NCI-H460 (cell line): ENCODE data around the gene CFAP20. TPM values are rescaled to one million over a fixed set of nuclear protein-coding genes. Genes with fewer than 3 reads are reported as not detected.

Experiments
- DNase-seq: peaks from one replicate; pipeline ENCODE4 v3.0.0-alpha.2; 2016; ENCODE audit warnings: low read depth; ENCODE audit errors: extremely low read depth
- polyA plus RNA-seq: library from polyadenylated mRNA; depleted of rRNA; stranded (reverse); fragments of >200 nt; gene quantifications from 2 replicates; pipeline ENCODE4 v1.2.3, GENCODE V29; 2014; cell fraction: nucleus; rRNA removed
- total RNA-seq: library from RNA; depleted of rRNA; stranded (reverse); fragments of >200 nt; shearing (Covaris generic); gene quantifications from 2 replicates; pipeline ENCODE4 v1.2.3, GENCODE V29; 2014; rRNA removed

Gene CFAP20
- 77.8 and 85.3 TPM in 2 replicates for total RNA-seq
- polyA plus RNA-seq = 124 and 155 TPM in 2 replicates

DNA sequence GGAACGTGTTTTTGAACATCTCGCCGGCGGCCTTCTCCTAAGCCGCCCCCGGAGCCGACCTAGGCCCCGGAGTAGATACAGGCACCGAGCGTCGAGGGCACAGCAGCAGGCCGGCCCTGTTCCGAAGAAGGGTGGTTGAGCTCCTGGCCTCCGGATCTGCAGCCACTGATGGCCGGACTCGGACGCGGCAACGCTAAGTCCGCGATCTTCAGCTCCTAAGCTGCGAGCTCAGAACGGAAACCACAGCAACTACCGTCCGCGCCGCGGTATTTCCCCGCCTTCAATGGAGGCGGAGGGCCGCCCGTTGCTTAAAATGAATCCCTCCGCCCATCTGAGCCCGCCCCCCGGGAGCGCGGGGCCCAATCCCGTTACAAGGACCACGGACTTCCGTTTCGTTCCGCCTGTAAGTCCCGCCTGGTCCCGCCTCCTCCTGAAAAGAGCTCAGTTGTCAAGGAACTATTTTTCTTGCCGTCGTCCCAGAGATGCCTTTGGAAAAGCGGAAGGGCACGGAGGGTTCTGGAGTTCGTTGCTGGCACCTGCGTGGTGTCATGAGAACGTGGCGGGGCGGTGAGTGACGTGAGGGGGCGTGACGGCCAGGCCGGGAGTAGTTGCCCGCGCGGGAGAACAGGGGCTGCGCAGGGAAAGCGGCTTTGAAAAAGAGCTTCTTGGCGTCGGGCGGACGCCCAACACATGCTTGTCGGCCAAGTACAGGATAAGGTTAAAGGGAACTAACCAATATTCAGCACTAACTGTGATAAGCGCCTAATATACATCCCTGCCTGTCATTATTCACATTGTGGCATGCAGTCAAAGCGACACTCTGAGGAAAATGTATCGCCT, at the start of gene CFAP20:
Gene CFAP20, minus strand, starts transcription at position 285 of the 840 bp plus-strand sequence. Its CDS starts 266 bp downstream, at position 19.
- peak; percentile 100 for DNase-seq

- no peak for DNase-seq
Observed at GRCh38 chr16:58177353-58177710, 48.2 kb upstream of the CFAP20 start.

GRCh38 chr16:58176608-58177352, 47.6 kb upstream of the CFAP20 start:
- DNase-seq = no peak

DNA sequence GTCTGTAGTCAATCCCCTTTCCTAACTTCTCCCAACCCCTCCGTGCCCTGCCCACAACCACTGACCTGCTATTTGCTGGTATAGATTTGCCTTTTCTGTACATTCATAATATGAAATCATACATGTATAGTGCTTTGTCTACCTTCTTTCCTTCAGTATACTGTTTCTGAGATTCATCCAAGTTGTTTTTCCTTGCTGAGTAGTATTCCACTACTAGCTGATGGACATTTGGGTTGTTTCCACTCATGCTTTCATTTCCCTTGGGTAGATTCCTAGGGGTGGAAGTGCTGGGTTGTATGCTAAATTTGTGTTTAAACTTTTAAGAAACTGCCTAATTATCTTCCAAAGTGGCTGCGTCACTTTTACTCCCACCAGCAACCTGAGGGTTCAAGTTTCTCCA, 41.0 kb upstream of the CFAP20 start:
- no peak for DNase-seq

DNA sequence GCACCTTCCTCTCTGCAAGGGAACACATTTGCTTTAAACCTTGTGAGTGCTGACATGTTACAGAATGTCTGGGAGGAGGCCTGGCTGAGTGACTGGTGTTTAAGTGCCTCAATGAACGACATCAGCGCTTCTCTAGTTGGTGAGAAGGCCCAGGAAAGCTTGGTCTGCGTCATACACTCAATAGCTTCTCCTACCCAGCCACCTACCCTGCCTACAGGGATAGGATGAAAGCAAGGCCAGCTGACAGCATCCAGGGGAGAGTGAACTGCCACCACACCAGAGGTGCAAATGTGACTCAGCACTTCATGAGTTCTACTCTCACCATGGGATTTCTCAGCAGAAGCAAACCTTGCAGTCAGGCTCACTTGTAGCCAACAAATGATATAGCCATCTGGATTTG, 31.7 kb upstream of the CFAP20 start:
- no peak for DNase-seq

DNA sequence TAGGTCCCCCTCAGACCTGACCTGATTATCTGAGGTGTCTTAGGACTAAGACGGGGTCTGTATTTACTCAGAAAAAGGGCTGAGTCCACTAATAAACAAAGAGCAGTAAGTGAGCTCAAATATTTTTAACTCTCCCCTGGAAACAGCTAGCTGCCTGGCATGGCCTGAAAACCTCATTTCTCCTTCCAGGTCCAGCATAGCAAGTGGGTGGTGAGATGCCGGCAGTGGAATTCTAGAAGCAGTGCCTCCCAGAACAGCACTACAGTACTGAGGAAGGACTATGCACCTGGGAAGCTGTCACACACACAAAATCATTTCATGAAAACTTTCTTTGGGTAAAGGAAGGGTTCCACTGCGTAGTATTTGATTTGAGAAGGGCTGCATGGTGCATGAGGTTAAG, 29.5 kb upstream of the CFAP20 start:
- DNase-seq = no peak

DNA sequence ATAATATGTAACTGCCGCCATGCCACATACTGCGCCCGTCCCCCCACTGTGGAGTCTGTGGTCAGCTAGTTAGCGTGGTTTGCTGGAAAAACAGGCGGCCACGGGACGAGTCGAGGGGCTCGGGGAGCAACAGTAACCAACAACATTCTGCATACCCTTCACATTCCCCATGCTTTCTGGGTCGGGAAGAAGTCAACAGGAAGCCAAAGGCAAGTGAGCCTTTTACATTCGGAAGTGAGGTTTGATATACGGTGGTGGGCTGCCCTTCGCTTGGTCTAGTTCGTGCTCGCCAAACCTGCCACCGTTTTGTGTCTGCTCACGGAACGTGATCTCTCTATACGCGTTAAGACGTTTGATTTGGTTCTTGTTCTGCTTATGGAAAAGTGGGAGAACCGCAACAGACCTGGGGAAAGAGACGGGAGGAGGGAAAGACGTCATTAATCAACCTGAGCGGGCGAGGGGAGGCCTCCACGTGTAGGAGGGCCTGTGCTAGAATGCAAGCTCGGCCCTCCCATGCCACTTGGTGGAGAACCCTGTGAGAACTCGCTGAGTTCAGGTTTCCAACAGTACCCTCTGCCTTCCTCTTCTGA, 28.9 kb upstream of the CFAP20 start:
- no peak for DNase-seq

- no peak for DNase-seq
Observed at GRCh38 chr16:58157239-58157638, 28.1 kb upstream of the CFAP20 start.

DNA sequence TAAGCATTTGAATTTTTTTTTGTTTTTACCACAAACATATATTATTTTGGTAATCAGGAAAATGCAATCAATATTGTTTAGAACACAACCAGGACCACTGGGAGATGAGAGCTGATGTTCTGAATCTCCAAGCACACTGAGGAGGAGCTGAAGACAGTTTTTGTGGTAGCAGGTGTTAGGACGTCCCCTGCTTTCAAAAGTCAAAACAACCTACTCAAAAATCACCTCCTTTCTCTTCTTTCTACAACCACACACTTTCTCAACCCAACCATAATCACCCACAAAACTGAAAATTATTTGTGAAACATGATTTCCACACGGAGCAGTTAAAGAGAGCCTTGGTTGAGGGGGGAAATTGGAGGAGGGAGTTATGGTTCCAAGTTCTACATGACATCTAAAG, 26.7 kb upstream of the CFAP20 start:
- DNase-seq = no peak

GRCh38 chr16:58154345-58154744, 25.2 kb upstream of the CFAP20 start:
- no peak for DNase-seq

DNA sequence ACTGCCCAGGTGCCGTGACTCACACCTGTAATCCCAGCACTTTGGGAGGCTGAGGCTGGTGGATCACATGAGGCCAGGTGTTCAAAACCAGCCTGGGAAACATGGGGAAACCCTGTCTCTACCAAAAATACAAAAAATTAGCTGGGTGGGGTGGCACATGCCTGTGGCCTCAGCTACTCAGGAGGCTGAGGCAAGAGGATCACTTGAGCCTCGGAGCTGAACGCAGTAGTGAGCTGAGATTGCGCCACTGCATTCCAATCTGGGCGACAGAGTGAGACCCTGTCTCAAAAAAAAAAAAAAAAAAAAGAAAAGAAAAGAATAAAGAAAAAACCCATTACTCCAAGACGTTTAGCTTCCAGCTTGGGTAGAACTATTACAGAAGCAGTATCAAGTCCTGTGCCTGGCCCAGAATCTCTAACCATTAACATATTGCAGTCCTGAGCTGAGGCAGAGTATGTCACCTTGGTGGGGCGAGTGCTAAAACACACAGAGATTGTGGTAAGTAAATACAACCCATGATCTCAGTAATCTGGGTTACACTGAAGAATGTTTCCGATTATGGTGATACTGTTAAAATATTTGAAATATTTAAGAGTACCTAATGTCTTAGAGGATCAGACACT, 23.2 kb upstream of the CFAP20 start:
- no peak for DNase-seq

GRCh38 chr16:58148526-58148925, 19.3 kb upstream of the CFAP20 start:
- no peak for DNase-seq

DNA sequence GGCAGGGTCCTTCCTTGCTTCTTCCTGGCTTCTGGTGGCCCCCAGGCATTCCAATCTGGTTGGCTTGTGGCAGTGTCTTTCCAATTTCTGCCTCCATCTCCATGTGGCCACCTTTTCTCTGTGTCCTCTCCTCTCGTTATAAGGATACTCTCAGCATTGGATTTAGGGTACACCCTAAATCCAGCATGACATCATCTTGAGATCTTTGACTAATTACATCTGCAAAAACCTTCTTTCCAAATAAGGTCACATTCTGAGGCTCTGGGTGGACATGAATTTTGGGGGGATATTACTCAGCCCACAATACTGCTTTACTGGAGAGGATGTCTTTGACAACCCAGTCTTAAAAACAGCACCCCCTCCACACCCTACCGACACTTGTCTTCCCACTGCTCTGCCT, 18.9 kb upstream of the CFAP20 start:
- no peak for DNase-seq

DNA sequence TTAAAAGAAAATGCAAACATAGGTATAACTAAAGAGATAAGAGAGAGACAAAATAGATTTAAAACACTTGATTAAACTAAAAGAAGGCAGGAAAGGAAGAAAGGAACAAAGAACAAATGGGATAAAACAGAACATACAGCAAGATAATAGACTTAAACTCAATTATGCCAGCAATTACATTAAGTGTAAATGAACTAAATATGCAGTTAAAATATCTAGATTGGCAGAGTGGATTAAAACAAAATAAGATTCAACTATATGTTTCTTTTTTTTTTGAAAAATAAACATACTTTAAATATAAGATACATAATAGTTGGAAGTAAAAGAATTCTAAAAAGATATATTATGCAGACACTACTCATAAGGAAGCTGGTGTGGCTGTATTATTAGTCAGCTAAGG, 9.7 kb upstream of the CFAP20 start:
- DNase-seq = no peak

DNA sequence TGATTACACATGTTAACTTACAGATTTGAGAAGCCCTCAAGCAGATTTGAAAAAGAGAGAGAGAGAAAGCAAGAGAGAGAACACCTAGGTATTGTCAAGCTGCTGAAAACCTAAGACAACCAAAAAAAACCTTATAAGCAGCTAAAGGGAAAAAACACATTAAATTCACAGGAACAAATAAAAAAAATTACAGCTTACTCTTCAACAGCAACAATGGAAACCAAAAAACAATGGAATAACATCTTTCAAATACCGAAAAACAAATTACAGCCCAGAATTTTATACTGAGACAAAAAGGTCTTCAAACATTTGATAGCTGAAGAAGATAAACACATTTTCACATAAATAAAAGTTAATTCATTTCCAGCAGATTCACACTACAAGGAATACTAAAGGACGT, 8.4 kb upstream of the CFAP20 start:
- DNase-seq = no peak

GRCh38 chr16:58128711-58129096, 477 bp downstream of the CFAP20 start:
- no peak for DNase-seq

DNA sequence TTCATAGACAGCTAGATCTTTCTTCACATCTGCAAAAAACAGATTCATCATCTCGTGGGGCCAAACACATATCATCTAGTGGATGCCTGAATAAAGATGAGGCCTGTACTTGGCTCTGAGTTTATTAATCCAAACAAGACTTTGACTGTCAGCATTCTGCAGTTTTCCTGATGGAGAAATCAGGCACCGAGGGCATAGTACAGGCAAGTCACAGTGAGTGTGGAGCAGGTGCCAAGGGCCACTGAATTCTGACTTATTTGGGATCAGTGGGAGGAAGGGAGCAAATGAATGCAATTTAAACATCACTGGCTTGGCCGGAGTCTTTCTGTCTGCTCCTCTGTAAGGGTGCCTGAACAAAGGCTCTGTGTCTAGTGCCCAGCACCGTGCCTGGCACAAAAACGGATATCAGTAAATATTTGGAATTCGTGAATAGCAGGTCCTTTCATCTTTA, 975 bp downstream of the CFAP20 start:
- no peak for DNase-seq

- no peak for DNase-seq
Observed at GRCh38 chr16:58127634-58128033, 1.5 kb downstream of the CFAP20 start.

GRCh38 chr16:58127033-58127556, 2.1 kb downstream of the CFAP20 start:
- no peak for DNase-seq

DNA sequence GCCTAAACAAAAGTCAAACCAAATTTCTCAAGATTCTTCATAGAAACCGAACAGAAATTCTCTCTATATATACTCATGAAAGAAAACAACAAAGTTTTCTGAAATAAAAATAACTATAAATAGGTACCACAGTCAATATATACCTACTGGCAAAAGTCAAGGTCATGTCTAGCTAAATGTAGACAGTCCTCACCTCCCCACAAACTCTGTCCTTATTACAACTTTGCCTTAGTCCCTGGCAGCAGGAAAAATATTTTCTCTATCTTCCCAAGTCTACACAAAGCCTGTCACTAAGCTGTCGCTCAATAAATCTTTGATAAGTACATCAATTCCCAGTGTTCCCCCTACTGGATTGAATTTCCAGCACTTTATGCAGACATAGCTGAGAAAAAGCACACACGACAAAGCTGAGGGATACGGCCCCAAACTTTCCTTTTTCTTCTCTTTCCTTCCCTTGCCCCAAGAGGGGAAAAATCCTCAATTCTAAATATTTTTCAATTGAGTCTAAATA, 2.7 kb downstream of the CFAP20 start:
- no peak for DNase-seq
